ENCODE measurements around the gene LLGL1. TPM values are rescaled to one million over a fixed set of nuclear protein-coding genes. Genes with fewer than 3 reads are reported as not detected.
A peak's percentile ranks its signal among the peaks of the same experiment; 100 is the strongest.

Gene LLGL1
- total and polyA plus RNA-seq, 11 donors = 5.3 to 20.7 (median 9.0) TPM

DNA sequence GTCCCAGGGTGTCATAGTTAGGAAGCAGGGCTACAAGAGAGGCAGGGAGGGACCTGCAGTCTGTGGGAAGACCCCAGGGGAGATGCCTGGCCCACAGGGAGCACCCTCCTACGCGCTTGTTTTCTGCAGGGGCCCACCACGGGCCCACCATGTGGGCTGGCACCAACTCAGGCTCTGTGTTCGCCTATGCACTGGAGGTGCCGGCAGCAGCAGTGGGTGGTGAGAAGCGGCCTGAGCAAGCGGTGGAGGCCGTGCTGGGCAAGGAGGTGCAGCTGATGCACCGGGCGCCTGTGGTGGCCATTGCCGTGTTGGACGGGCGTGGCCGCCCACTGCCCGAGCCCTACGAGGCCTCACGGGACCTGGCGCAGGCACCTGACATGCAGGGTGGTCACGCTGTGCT is 15.0 kb downstream of the LLGL1 start:
- H3K4me3 ChIP-seq = no peak overlapping the region
- TF ChIP-seq POLR2A (IDR thresholded peaks at IDR 0.05) = no peak
- no peak for TF ChIP-seq CTCF (IDR thresholded peaks at IDR 0.05)
- ATAC-seq = no peak
- no peak for DNase-seq
- no peak overlapping the region for H3K27ac ChIP-seq
- intact Hi-C loops (cut with DNase I) = no loop called here
- 95 to 96% (median 95%) methylated on average over 13 to 19 of the region's 19 CpGs for WGBS, 4 donors
- no peaks in the 10 kb centered on the region for H3K9me3 ChIP-seq
- H3K36me3 ChIP-seq = peaks cover 0 to 74% (median 59%) of the 10 kb centered on the region in 9 donors
- H3K4me1 ChIP-seq = peaks cover 0 to 8% (median 0%) of the 10 kb centered on the region in 12 donors
- H3K27me3 ChIP-seq = no peaks in the 10 kb centered on the region

DNA sequence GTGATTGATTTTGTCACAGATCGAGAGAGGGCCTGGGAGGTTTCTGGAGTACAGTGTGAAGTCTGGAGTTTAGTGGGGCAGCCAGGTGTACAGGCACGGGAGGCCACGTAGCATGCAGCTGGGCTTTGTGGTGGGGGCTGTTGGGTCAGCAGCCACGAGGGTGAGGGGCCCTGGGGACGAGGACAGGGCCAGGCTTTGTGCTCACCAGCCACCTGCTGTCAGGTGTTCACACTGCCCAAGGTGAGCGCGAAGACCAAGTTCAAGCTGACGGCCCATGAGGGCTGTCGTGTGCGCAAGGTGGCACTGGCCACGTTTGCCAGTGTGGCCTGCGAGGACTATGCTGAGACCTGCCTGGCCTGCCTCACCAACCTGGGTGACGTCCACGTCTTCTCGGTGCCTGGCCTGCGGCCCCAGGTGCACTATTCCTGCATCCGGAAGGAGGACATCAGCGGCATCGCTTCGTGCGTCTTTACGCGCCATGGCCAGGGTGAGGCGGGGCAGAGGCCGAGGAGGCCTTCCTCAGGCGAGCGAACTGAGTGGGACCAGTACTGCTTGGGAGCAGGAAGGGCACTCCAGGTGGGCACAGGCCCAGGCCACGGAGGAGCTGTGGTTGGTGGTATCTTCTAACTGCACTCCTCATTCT is 15.9 kb downstream of the LLGL1 start:
- WGBS, 4 donors = 89 to 92% (median 90%) methylated on average over 26 to 28 of the region's 28 CpGs
- Histone ChIP-seq H3K9me3 (no peaks in the 10 kb centered on the region), H3K36me3 (peaks cover 0 to 74% (median 60%) of the 10 kb centered on the region in 9 donors), H3K27ac (no peak overlapping the region), H3K4me1 (peaks cover 0 to 8% (median 0%) of the 10 kb centered on the region in 12 donors), H3K4me3 (no peak overlapping the region), H3K27me3 (no peaks in the 10 kb centered on the region)
- DNase-seq (no peak), ATAC-seq (no peak)
- no peak for TF ChIP-seq CTCF (IDR thresholded peaks at IDR 0.05)
- TF ChIP-seq POLR2A (IDR thresholded peaks at IDR 0.05) = no peak
- intact Hi-C loops (cut with DNase I) = no loop called here

DNA sequence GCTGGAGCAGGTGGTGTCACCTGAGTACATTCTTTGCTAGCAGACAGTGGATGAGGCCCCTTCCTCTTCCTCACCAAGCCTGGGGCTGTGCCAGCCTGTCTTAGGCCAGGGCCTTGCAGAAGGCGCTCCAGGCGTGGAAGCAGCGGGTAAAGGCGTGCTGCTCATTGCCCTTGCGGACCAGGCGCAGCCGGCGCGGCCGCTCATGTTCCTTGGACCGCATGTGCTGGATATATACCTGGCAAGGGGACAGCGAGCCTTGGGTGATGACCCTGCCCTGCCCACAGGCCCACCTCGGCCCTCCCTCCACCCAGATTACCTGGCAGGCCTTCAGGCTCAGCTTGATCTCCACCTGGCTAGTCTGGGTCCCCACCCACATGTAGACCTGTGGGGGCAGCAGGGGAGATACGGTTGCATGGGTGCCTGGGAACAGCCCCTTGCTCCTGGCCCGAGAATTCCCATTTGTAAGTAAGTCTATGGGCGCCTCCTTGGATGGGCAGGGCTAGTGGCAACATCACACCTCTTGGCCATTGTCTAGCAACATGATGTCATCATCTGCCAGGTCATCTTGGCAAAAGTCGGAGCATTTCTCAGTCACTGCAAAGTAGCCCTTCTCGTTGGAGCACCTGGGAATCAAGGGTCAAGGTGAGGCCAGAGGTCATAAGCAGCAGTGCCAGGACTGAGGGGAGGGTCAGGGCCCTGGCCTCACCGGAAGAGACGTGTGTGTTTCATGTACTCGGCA is 19.8 kb downstream of the LLGL1 start:
- WGBS, 4 donors = 90 to 92% (median 91%) methylated on average over 5 to 21 of the region's 21 CpGs
- no peak for DNase-seq
- H3K27ac ChIP-seq = no peak overlapping the region
- TF ChIP-seq POLR2A (IDR thresholded peaks at IDR 0.05) (no peak), CTCF (IDR thresholded peaks at IDR 0.05) (no peak)
- H3K4me1 ChIP-seq = peaks cover 0 to 28% (median 23%) of the 10 kb centered on the region in 12 donors
- peaks cover 0 to 96% (median 84%) of the 10 kb centered on the region in 9 donors for H3K36me3 ChIP-seq
- no peak for ATAC-seq
- no peaks in the 10 kb centered on the region for H3K27me3 ChIP-seq
- H3K9me3 ChIP-seq = no peaks in the 10 kb centered on the region
- intact Hi-C loops (cut with DNase I) = no loop called here
- H3K4me3 ChIP-seq = no peak overlapping the region

- H3K27me3 ChIP-seq = no peaks in the 10 kb centered on the region
- H3K36me3 ChIP-seq = peaks cover 0 to 97% (median 89%) of the 10 kb centered on the region in 9 donors
- H3K4me3 ChIP-seq = no peak overlapping the region
- TF ChIP-seq POLR2A (IDR thresholded peaks at IDR 0.05) (no peak), CTCF (IDR thresholded peaks at IDR 0.05) (no peak)
- ATAC-seq (no peak), DNase-seq (no peak)
- peak overlapping the region in 3 of 12 donors; percentile 70 to 87 (median 78) for H3K27ac ChIP-seq
- intact Hi-C loops (cut with DNase I) = loop anchor here in 1 of 10 donors (2.0 kb wide), 1 partner anchor 15 kb away; the partner anchor contains the start of gene MIEF2
- no peaks in the 10 kb centered on the region for H3K9me3 ChIP-seq
- peaks cover 0 to 28% (median 23%) of the 10 kb centered on the region in 12 donors for H3K4me1 ChIP-seq
- WGBS, 4 donors = 90 to 95% (median 92%) methylated on average over 15 to 24 of the region's 24 CpGs
These were observed 20.8 kb downstream of the LLGL1 start for GRCh38 chr17:18246109-18246725.
